ENCODE data around the gene RBM20.

The RBM20 gene

DNA sequence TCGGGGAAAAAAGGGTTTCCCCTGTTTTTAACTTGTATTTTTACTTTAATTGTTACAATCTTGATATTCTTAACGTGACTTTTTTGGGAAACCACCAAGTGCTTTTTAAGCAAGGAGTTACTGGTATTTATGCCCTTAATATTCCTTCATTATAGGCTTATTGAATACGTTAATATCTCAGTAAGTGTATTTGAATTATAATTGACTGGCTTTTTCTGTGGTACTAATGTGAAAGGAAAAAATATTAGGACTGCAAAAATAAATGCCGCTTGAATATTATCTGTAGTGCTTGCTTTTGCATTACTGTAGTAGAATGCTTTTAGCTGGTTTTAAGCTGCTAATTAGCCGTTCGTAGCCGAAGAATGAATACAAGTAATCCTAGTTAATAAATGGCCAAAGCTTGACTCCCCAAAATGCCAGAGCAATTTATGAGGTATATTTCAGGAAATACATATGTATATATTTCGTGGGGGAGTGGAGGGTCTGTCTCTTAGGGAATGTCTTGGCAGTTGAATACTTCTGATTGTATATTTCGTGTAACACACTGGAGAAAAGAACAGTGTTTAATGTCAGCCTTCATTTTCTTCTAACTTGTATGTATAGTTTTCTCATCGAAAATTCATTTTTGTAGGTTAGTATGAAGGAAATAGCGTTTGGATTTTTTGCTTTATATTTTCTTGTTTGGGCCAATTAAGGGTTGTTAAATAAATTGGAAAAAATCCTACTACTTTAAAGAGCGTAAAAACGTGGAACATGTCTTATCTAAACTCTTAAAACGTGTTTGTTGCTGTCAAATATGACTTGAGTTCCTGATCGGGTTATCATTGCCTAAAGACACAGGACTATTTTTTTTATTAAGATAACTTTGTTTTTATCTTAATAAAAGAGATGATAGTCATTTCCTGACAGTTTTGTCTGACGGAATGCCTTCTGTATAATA, 229.1 kb downstream of the RBM20 start:
- peak in 1 of 2 experiments; percentile 10 for DNase-seq

GRCh38 chr10:110873951-110874350, 229.8 kb downstream of the RBM20 start:
- no peak for DNase-seq

DNA sequence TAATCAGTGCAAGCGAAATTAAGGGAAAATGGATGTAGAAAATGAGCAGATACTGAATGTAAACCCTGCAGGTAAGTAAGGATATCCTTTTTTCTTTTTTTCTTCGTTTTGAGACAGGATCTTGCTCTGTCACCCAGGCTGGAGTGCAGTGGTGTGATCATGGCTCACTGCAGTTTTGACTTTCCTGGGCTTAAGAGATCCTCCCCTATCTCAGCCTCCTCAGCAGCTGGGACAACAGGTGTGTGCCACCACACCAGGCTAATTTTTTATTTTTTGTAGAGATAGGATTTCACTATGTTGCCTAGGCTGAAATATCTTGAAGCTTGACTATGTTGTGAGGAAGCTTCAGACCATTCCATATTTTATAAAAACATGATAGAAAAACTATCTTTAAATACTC, 231.9 kb downstream of the RBM20 start:
- no peak for DNase-seq

DNA sequence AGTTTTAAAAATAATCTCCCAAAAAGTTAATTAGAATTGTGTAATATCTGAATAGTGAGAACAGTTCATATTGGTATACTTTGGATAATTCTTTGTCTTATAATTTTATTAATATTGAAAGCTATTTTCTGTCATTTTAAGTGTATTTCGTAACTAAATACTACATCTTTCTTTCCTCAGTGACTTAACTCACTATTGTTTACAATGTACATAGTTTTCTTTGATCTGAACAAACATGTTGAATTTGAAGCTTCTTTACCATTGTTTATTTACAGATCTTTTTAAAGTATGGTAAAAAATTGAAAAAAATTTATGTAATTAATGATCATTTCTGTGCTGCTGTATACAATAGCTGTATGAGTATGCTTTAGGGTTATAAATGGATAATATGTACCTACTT, 232.7 kb downstream of the RBM20 start:
- DNase-seq: no peak

- DNase-seq: no peak
Measured at GRCh38 chr10:110880012-110880411, 235.9 kb downstream of the RBM20 start.

- no peak for DNase-seq
Measured at GRCh38 chr10:110881247-110881646, 237.1 kb downstream of the RBM20 start.

DNA sequence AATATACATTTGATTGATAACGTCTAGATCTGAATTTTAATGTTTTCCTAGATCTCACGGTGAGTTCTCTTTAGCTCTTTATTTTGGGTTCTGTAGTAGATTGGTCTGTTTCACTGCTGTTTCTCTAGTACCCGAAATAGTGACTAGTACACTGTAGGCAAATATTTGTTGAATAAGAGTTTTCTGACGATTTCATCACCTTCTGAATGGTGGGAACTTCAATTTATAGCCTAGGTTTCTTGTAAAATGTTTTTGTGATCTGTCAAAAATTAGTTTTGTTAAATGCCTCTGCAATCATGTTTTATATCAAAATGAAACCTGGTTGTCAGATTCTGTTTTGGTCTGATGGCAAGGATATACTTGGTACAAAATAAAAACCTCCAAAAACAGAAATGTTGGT, 237.8 kb downstream of the RBM20 start:
- no peak for DNase-seq

DNA sequence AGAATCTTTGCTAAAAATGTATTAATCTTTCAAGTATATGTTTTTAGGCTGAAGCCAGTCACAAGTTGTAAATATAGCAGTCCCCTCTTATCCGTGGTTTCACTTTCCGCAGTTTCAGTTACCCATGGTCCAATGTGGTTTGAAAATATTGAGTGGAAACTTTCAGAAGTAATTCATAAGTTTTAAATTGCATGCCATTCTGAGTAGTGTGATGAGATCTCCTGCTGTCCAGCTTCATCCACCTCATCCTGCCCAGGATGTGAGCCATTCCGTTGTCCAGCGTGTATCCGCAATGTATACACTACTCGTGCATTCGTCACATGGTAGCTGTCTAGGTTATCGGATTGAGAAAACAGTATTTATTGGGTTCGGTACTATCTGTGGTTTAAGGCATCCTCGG, 239.8 kb downstream of the RBM20 start:
- no peak for DNase-seq

- DNase-seq: no peak
Measured at GRCh38 chr10:110885932-110886674, 242.0 kb downstream of the RBM20 start.

DNA sequence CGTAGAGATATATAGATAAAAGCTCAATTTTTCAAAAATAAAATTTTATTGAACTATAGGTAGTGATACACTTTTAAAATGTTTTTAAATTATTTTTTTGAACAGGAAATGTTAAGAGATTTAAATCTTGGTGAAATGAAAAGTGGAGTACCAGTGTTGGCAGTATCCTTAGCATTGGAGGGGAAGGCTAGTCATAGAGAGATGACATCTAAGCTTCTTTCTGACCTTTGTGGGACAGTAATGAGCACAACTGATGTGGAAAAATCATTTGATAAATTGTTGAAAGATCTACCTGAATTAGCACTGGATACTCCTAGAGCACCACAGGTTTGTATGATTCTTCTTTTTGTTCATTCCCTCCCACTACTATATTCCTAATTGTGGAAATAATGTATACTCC, 243.4 kb downstream of the RBM20 start:
- DNase-seq: no peak
